Choroid plexus epithelial cell (primary cell): Measurements from ENCODE around the gene SIGLEC6.
"Not testable (repeated sequence)": the region's sequence is repeated elsewhere in the genome, so short reads cannot be mapped to it uniquely, and the experiment has no call there.

Experiments used
- DNase-seq: peaks from one replicate; pipeline ENCODE4 v3.0.0-alpha.2; 2010; ENCODE audit warnings: low read depth
- H3K4me3 ChIP-seq: 2 replicates; pipeline ENCODE4 v1.5.1; 2011; ENCODE audit warnings: low read depth, mild to moderate bottlenecking, control low read depth, low read length, moderate library complexity
- CTCF ChIP-seq: conservative IDR thresholded peaks from 2 replicates; pipeline ENCODE4 v1.5.1; 2011; ENCODE audit warnings: low read depth, mild to moderate bottlenecking, control low read depth, inconsistent platforms, low read length, moderate library complexity

The SIGLEC6 gene

GRCh38 chr19:51503286-51503817, 28.1 kb downstream of the SIGLEC6 start:
- no peak for TF ChIP-seq CTCF
- no peak for DNase-seq
- H3K4me3 ChIP-seq = no peak overlapping the region

GRCh38 chr19:51501594-51502263, 29.7 kb downstream of the SIGLEC6 start, which contains the start of gene SIGLEC12:
Gene SIGLEC12 (minus strand): TSS chr19:51501800. CDS start chr19:51501733, 67 bp downstream.
- DNase-seq = no peak
- TF ChIP-seq CTCF = no peak
- no peak within 1 kb of the TSS for H3K4me3 ChIP-seq

GRCh38 chr19:51500931-51501330, 30.5 kb downstream of the SIGLEC6 start:
- DNase-seq, H3K4me3 ChIP-seq: not testable (repeated sequence)

GRCh38 chr19:51497666-51498065, 33.8 kb downstream of the SIGLEC6 start:
- no peak overlapping the region for H3K4me3 ChIP-seq
- no peak for TF ChIP-seq CTCF
- DNase-seq = no peak

- no peak overlapping the region for H3K4me3 ChIP-seq
- no peak for DNase-seq
- TF ChIP-seq CTCF = no peak
Observed at GRCh38 chr19:51493776-51494175, 37.7 kb downstream of the SIGLEC6 start.

GRCh38 chr19:51491586-51491985, 39.9 kb downstream of the SIGLEC6 start:
- TF ChIP-seq CTCF = no peak
- no peak overlapping the region for H3K4me3 ChIP-seq
- DNase-seq = no peak

- DNase-seq = no peak
- no peak overlapping the region for H3K4me3 ChIP-seq
- TF ChIP-seq CTCF = no peak
Observed at GRCh38 chr19:51490676-51491075, 40.8 kb downstream of the SIGLEC6 start.
